Measurements from ENCODE around the gene DAGLA.

DNA sequence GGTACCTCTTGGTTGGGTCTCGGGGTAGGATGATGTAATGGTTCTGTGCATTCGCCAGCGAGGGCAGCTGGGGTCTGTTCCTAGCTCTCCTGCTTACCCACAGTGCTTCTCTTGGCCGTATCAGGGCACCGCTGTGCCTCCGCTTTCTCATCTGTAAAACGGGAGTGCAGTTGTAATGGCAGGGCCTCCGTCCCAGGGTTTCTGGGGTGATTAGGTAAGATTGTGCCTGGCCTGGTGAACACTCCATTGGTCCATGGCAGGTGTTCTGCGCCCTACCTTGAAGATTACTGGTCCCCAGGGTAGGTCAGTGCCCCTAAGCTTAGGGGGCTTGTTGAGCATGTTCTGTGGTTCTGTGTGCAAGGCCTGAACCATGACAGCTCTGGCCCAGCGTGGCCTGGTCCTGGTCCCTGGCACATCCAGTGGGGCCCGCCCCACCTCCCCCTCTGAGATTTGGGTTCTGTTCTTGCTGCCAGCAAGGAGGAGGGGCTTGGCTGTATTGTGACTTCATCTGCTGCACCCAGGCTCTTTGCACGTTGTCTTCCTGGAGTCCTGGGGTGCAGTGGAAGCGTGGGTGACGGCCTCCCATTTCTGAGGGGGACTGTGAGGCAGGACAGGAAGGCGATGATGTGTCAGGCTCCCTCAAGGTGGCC, 77.1 kb downstream of the DAGLA start:
- TF ChIP-seq, protein P1, sequence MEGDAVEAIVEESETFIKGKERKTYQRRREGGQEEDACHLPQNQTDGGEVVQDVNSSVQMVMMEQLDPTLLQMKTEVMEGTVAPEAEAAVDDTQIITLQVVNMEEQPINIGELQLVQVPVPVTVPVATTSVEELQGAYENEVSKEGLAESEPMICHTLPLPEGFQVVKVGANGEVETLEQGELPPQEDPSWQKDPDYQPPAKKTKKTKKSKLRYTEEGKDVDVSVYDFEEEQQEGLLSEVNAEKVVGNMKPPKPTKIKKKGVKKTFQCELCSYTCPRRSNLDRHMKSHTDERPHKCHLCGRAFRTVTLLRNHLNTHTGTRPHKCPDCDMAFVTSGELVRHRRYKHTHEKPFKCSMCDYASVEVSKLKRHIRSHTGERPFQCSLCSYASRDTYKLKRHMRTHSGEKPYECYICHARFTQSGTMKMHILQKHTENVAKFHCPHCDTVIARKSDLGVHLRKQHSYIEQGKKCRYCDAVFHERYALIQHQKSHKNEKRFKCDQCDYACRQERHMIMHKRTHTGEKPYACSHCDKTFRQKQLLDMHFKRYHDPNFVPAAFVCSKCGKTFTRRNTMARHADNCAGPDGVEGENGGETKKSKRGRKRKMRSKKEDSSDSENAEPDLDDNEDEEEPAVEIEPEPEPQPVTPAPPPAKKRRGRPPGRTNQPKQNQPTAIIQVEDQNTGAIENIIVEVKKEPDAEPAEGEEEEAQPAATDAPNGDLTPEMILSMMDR (conservative IDR thresholded peaks at IDR 0.05; ENCODE audit: low read depth, low read length), result no peak
- TF ChIP-seq EZH2 (IDR thresholded peaks at IDR 0.05; ENCODE audit: borderline replicate concordance, low read depth, low read length, poor library complexity, severe bottlenecking), result no peak
